GM12878 (cell line): ENCODE measurements around the gene SLC43A1. TPM values are rescaled to one million over a fixed set of nuclear protein-coding genes. Genes with fewer than 3 reads are reported as not detected.

Experiments used
- ATAC-seq: fragments of 200-7000 bp; cut with Tn5 transposase; 3 replicates; pipeline ENCODE4 v1.9.1; 2020; ENCODE audit warnings: mild to moderate bottlenecking, moderate library complexity
- BruUV-seq: library from RNA; stranded (reverse); fragments of 400-500 nt; replicated peaks from 2 replicates; lab custom pipeline; 2021; lab: Mats Ljungman, UMichigan
- CTCF ChIA-PET: fragments of 300-600 bp; sonication (Branson Sonifier 250); formaldehyde crosslinking; extraction: SDS; loops from one replicate; lab custom pipeline; 2021; ENCODE audit warnings: inconsistent platforms; lab: Yijun Ruan, JAX
- POLR2A ChIA-PET: fragments of 350-600 bp; formaldehyde crosslinking; extraction: SDS; loops from one replicate; lab custom pipeline; 2021; ENCODE audit warnings: inconsistent platforms; lab: Charles Lee
- RAD21 ChIA-PET: fragments of 300-600 bp; sonication (Branson Sonifier 250); formaldehyde crosslinking; loops from one replicate; lab custom pipeline; 2023; ENCODE audit warnings: antibody characterized with exemption; ENCODE audit not compliant: unreplicated experiment; lab: Charles Lee
- SMC1A ChIA-PET: fragments of 300-600 bp; sonication (Branson Sonifier 250); formaldehyde crosslinking; loops from one replicate; lab custom pipeline; 2023; ENCODE audit not compliant: unreplicated experiment, uncharacterized antibody; lab: Charles Lee
- DNase-seq: peaks from one replicate; pipeline ENCODE4 v3.0.0-alpha.2; 2011; ENCODE audit warnings: low read depth, low spot score
- FAIRE-seq: peaks from 3 replicates; lab custom pipeline; 2011; peaks lifted over from hg19 to GRCh38; lab: Jason Lieb, UNC
- H2AFZ ChIP-seq: 2 replicates; pipeline ENCODE4 v1.6.0; 2011; ENCODE audit warnings: low read depth, low read length, control low read depth; ENCODE audit not compliant: control insufficient read depth
- H3K27ac ChIP-seq: 2 replicates; pipeline ENCODE4 v1.5.1; 2011; ENCODE audit warnings: control low read depth; ENCODE audit not compliant: control insufficient read depth, insufficient read depth
- H3K27me3 ChIP-seq, 2 experiments: replicated peaks in 1 of 2; 2 replicates each; pipeline versions ENCODE4 v1.6.0 to v1.6.1; 2011; ENCODE audit warnings: low read length in 1 of 2; ENCODE audit not compliant: control insufficient read depth in 2 of 2, insufficient read depth in 2 of 2
- H3K36me3 ChIP-seq, 2 experiments: 2 replicates each; pipeline ENCODE4 v1.5.1; 2011; ENCODE audit warnings: low read length in 1 of 2; ENCODE audit not compliant: control insufficient read depth in 2 of 2, insufficient read depth in 2 of 2
- H3K4me1 ChIP-seq: 2 replicates; pipeline ENCODE4 v1.6.1; 2011; ENCODE audit warnings: mild to moderate bottlenecking, low read length, moderate library complexity, mixed read lengths; ENCODE audit not compliant: control insufficient read depth, insufficient read depth
- H3K4me2 ChIP-seq: 2 replicates; pipeline ENCODE4 v1.6.0; 2011; ENCODE audit warnings: control low read depth; ENCODE audit not compliant: control insufficient read depth, insufficient read depth
- H3K4me3 ChIP-seq: fragments of 200-600 bp; sonication (generic); 2 replicates; pipeline ENCODE4 v1.5.1; 2016
- H3K79me2 ChIP-seq: 2 replicates; pipeline ENCODE4 v1.6.0; 2011; ENCODE audit warnings: low read length; ENCODE audit not compliant: control insufficient read depth, insufficient read depth
- H3K9ac ChIP-seq: 2 replicates; pipeline ENCODE4 v1.8.0; 2011; ENCODE audit warnings: low read length, control low read depth, mixed read lengths; ENCODE audit not compliant: control insufficient read depth, insufficient read depth
- H3K9me3 ChIP-seq: replicated peaks from 3 replicates; pipeline ENCODE4 v1.5.1; 2011; ENCODE audit warnings: mild to moderate bottlenecking, low read length; ENCODE audit not compliant: control insufficient read depth, insufficient read depth
- H4K20me1 ChIP-seq: 2 replicates; pipeline ENCODE4 v1.6.0; 2011; ENCODE audit not compliant: control insufficient read depth, insufficient read depth
- CREB1 ChIP-seq: IDR thresholded peaks from 2 replicates; pipeline ENCODE4 v1.6.1; 2012; ENCODE audit warnings: low read depth, mild to moderate bottlenecking, inconsistent platforms
- ETV6 ChIP-seq, 2 experiments: fragments of 450-650 bp in 1 of 2; IDR thresholded peaks in 1 of 2; conservative IDR thresholded peaks in 1 of 2; 2 replicates each; pipeline ENCODE4 v1.6.1; 2014; ENCODE audit warnings: antibody characterized with exemption in 1 of 2, borderline replicate concordance in 1 of 2, low read depth in 1 of 2, mild to moderate bottlenecking in 1 of 2, moderate library complexity in 1 of 2
- NR2C1 ChIP-seq: fragments of 450-650 bp; IDR thresholded peaks from 2 replicates; pipeline ENCODE4 v1.6.1; 2017; ENCODE audit warnings: antibody characterized with exemption, mild to moderate bottlenecking, moderate library complexity
- NR2F1 ChIP-seq: fragments of 450-650 bp; conservative IDR thresholded peaks from 2 replicates; pipeline ENCODE4 v1.6.1; 2017; ENCODE audit warnings: mild to moderate bottlenecking
- RFX5 ChIP-seq: IDR thresholded peaks from 2 replicates; pipeline ENCODE4 v1.6.1; 2011; ENCODE audit warnings: low read depth, low read length, improper control_type of control experiment
- SRF ChIP-seq, 2 experiments: IDR thresholded peaks; 2 replicates each; pipeline ENCODE4 v1.6.1; 2011; ENCODE audit warnings: low read depth in 2 of 2, low read length in 2 of 2, mild to moderate bottlenecking in 1 of 2, moderate library complexity in 1 of 2
- ZNF207 ChIP-seq: fragments of 450-650 bp; IDR thresholded peaks from 2 replicates; pipeline ENCODE4 v1.6.1; 2014; ENCODE audit warnings: antibody characterized with exemption, mild to moderate bottlenecking, borderline replicate concordance
- WGBS: methylation state at CpG from one replicate; pipeline ENCODE4 v1.1.6; 2016; ENCODE audit warnings: low lambda C conversion rate; ENCODE audit not compliant: insufficient replicate concordance, insufficient coverage; ENCODE audit errors: missing lambda C conversion rate; 5-methylcytosine and 5-hydroxymethylcytosine counted together
- in situ Hi-C: fragments of 300-500 bp; cut with MboI; formaldehyde crosslinking; loops from 9 replicates; pipeline ENCODE4 v1.14.3; 2018; ENCODE audit warnings: mixed read lengths
- intact Hi-C: fragments of 100-400 bp; cut with micrococcal nuclease; formaldehyde crosslinking; loops from one replicate; pipeline ENCODE4 v1.14.2; 2022; ENCODE audit not compliant: unreplicated experiment
- polyA plus RNA-seq, 11 experiments: library from polyadenylated mRNA; depleted of rRNA in 4 of 11; unstranded in 6 of 11; stranded (reverse) in 5 of 11; fragments of >200 nt; fragmentation: Nextera tagmentation in 4 of 11; fragmentation: Illumina TruSeq in 1 of 11; extraction: Ambion mirVana in 4 of 11; extraction: Trizol in 1 of 11; gene quantifications; 1 replicate in 1 of 11; 2 replicates in 10 of 11; pipeline versions ENCODE4 v1.2.1 to v1.2.3, GENCODE V29; 2011 to 2016; ENCODE audit warnings: inconsistent platforms in 2 of 11, missing spikeins in 2 of 11, low read depth in 1 of 11
- total RNA-seq, 4 experiments: library from RNA; depleted of rRNA in 3 of 4; stranded (reverse); fragments of >200 nt in 3 of 4; fragmentation: Illumina TruSeq in 1 of 4; extraction: Trizol in 1 of 4; gene quantifications; 2 replicates each; pipeline versions ENCODE4 v1.2.1 to v1.2.3, GENCODE V29; 2013 to 2021
- TF ChIP-seq, protein P1 (sequence below): IDR thresholded peaks from 2 replicates; pipeline ENCODE4 v1.6.1; 2011; ENCODE audit warnings: borderline replicate concordance, low read depth, mild to moderate bottlenecking, moderate library complexity, low read length; ENCODE audit not compliant: insufficient read depth, poor library complexity, severe bottlenecking
- TF ChIP-seq, protein P2 (sequence below): fragments of 450-650 bp; IDR thresholded peaks from 2 replicates; pipeline ENCODE4 v1.6.1; 2017; ENCODE audit warnings: mild to moderate bottlenecking, moderate library complexity
- TF ChIP-seq, protein P3 (sequence below): fragments of 450-650 bp; IDR thresholded peaks from 2 replicates; pipeline ENCODE4 v1.6.1; 2017; ENCODE audit warnings: low read depth, mild to moderate bottlenecking, moderate library complexity
- TF ChIP-seq, protein P4 (sequence below): fragments of 450-650 bp; IDR thresholded peaks from 2 replicates; pipeline ENCODE4 v1.6.1; 2018; ENCODE audit warnings: mild to moderate bottlenecking, low read depth, moderate library complexity; ENCODE audit not compliant: partially characterized antibody

The SLC43A1 gene
- total and polyA plus RNA-seq, 10 of the 15 experiments (the other 5 are each of a cell fraction or from before 2014, with no cell fraction given) = 1.0 to 17.8 (median 12.6) TPM

DNA sequence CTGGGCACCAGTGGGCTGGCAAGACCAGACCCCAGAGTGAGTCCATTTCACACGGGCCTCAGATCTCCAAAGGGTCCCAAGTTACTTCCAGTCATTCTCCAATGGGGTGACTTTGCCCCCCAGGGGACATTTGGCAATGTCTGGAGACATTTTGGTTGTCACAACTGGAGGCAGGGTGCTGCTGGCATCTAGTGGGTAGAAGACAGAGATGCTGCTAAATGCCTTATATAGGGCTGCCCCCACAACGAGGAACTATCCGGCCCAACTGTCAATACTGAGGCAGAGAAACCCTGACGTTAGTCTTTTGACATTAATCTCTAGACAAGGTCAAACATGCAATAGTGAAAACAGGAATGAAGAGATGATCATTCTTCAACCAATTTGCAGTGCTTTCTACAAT lies 48.8 kb downstream of the SLC43A1 start (continued):
- TF ChIP-seq CREB1 = no peak
- no peak for TF ChIP-seq RFX5

DNA sequence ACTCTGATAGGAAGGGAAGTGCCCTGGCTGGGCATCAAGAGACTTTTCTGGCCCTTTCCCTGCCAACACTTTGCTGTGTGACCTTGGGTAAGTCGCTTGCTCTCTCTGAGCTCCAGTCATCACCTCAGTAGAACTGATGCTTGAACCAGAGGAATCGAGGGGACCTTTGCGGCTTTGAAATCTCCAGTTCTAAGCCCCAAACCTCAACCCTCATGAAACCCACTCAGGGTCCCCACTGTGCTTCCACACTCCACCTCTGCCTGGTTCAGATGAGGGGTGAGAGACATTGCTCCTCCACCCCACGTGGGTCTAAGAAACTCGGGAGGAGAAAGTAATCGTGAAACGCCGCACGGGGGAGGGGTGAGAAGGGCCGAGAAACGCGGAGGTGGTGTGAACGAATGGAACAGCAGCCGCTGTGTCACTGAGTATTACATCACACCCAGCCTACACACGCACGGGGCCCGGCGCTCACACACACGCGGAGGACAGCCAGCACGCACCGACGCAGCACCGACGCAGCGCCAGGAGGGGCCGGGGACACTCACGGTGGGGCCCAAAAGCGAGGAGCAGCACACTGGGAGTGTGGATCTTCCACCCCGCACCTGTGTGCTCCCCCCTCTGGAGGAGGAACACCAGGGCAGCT lies 50.8 kb downstream of the SLC43A1 start:
- ChIA-PET RAD21 (no interaction called here), CTCF (interaction anchor here (1.2 to 9.4 kb wide), 3 partner anchors 11 to 16 kb away, joined by 3 to 321 read pairs (median 4); no protein-coding TSS in a partner anchor), SMC1A (interaction anchor here (1.4 kb wide), 1 partner anchor 14 kb away, joined by 4 read pairs; no protein-coding TSS in a partner anchor), POLR2A (no interaction called here)
- Histone ChIP-seq H3K79me2 (no peaks in the 10 kb centered on the region), H3K4me3 (no peak overlapping the region), H3K27me3 (peaks cover 2 to 5% of the 10 kb centered on the region in 2 experiments; a peak in 2 of 4 replicates), H2AFZ (no peak overlapping the region), H3K36me3 (no peaks in the 10 kb centered on the region), H3K9me3 (no peaks in the 10 kb centered on the region), H4K20me1 (no peaks in the 10 kb centered on the region), H3K9ac (no peak overlapping the region), H3K4me2 (no peak overlapping the region), H3K27ac (no peak overlapping the region), H3K4me1 (peaks cover 4% of the 10 kb centered on the region)
- 66% methylated on average over 20 of the region's 30 CpGs for WGBS
- DNase-seq (no peak), ATAC-seq (no peak), FAIRE-seq (no peak)
- intact Hi-C loops = no loop called here
- in situ Hi-C loops = no loop called here
- BruUV-seq = no TSS peak
- TF ChIP-seq NR2F1 = no peak
- TF ChIP-seq, protein P1, sequence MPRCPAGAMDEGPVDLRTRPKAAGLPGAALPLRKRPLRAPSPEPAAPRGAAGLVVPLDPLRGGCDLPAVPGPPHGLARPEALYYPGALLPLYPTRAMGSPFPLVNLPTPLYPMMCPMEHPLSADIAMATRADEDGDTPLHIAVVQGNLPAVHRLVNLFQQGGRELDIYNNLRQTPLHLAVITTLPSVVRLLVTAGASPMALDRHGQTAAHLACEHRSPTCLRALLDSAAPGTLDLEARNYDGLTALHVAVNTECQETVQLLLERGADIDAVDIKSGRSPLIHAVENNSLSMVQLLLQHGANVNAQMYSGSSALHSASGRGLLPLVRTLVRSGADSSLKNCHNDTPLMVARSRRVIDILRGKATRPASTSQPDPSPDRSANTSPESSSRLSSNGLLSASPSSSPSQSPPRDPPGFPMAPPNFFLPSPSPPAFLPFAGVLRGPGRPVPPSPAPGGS = no peak
- no peak for TF ChIP-seq NR2C1
- TF ChIP-seq ETV6 (conservative IDR thresholded peaks at IDR 0.05 in 1 of 2, IDR thresholded peaks at IDR 0.05 in 1 of 2; ENCODE audit: borderline replicate concordance in 1 of 2, low read depth in 1 of 2) = no peak
- TF ChIP-seq ZNF207 = no peak
- TF ChIP-seq, protein P2, sequence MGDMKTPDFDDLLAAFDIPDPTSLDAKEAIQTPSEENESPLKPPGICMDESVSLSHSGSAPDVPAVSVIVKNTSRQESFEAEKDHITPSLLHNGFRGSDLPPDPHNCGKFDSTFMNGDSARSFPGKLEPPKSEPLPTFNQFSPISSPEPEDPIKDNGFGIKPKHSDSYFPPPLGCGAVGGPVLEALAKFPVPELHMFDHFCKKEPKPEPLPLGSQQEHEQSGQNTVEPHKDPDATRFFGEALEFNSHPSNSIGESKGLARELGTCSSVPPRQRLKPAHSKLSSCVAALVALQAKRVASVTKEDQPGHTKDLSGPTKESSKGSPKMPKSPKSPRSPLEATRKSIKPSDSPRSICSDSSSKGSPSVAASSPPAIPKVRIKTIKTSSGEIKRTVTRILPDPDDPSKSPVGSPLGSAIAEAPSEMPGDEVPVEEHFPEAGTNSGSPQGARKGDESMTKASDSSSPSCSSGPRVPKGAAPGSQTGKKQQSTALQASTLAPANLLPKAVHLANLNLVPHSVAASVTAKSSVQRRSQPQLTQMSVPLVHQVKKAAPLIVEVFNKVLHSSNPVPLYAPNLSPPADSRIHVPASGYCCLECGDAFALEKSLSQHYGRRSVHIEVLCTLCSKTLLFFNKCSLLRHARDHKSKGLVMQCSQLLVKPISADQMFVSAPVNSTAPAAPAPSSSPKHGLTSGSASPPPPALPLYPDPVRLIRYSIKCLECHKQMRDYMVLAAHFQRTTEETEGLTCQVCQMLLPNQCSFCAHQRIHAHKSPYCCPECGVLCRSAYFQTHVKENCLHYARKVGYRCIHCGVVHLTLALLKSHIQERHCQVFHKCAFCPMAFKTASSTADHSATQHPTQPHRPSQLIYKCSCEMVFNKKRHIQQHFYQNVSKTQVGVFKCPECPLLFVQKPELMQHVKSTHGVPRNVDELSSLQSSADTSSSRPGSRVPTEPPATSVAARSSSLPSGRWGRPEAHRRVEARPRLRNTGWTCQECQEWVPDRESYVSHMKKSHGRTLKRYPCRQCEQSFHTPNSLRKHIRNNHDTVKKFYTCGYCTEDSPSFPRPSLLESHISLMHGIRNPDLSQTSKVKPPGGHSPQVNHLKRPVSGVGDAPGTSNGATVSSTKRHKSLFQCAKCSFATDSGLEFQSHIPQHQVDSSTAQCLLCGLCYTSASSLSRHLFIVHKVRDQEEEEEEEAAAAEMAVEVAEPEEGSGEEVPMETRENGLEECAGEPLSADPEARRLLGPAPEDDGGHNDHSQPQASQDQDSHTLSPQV = no peak
- no peak for TF ChIP-seq SRF (IDR thresholded peaks at IDR 0.05; ENCODE audit: low read depth in 2 of 2, low read length in 2 of 2)
- TF ChIP-seq, protein P3, sequence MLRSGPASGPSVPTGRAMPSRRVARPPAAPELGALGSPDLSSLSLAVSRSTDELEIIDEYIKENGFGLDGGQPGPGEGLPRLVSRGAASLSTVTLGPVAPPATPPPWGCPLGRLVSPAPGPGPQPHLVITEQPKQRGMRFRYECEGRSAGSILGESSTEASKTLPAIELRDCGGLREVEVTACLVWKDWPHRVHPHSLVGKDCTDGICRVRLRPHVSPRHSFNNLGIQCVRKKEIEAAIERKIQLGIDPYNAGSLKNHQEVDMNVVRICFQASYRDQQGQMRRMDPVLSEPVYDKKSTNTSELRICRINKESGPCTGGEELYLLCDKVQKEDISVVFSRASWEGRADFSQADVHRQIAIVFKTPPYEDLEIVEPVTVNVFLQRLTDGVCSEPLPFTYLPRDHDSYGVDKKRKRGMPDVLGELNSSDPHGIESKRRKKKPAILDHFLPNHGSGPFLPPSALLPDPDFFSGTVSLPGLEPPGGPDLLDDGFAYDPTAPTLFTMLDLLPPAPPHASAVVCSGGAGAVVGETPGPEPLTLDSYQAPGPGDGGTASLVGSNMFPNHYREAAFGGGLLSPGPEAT = no peak
- TF ChIP-seq, protein P4, sequence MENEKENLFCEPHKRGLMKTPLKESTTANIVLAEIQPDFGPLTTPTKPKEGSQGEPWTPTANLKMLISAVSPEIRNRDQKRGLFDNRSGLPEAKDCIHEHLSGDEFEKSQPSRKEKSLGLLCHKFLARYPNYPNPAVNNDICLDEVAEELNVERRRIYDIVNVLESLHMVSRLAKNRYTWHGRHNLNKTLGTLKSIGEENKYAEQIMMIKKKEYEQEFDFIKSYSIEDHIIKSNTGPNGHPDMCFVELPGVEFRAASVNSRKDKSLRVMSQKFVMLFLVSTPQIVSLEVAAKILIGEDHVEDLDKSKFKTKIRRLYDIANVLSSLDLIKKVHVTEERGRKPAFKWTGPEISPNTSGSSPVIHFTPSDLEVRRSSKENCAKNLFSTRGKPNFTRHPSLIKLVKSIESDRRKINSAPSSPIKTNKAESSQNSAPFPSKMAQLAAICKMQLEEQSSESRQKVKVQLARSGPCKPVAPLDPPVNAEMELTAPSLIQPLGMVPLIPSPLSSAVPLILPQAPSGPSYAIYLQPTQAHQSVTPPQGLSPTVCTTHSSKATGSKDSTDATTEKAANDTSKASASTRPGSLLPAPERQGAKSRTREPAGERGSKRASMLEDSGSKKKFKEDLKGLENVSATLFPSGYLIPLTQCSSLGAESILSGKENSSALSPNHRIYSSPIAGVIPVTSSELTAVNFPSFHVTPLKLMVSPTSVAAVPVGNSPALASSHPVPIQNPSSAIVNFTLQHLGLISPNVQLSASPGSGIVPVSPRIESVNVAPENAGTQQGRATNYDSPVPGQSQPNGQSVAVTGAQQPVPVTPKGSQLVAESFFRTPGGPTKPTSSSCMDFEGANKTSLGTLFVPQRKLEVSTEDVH = no peak
